NT2/D1 (cell line): Measurements from ENCODE around the gene PIGA.

Source experiments
- DNase-seq: peaks from one replicate; pipeline ENCODE4 v3.0.0-alpha.2; 2011; ENCODE audit warnings: low read depth, low spot score
- H3K27me3 ChIP-seq: 2 replicates; pipeline ENCODE4 v1.6.0; 2011; ENCODE audit warnings: mild to moderate bottlenecking; ENCODE audit not compliant: insufficient read length, insufficient read depth
- H3K36me3 ChIP-seq: 2 replicates; pipeline ENCODE4 v1.6.1; 2011; ENCODE audit warnings: mild to moderate bottlenecking, low read length, mixed read lengths; ENCODE audit not compliant: insufficient read depth, insufficient read length
- H3K4me1 ChIP-seq: 2 replicates; pipeline ENCODE4 v1.5.1; 2011; ENCODE audit not compliant: insufficient read depth, insufficient read length
- H3K4me3 ChIP-seq: 2 replicates; pipeline ENCODE4 v1.5.1; 2011; ENCODE audit warnings: low read depth; ENCODE audit not compliant: insufficient read length
- H3K9ac ChIP-seq: 2 replicates; pipeline ENCODE4 v1.6.0; 2011; ENCODE audit warnings: low read depth; ENCODE audit not compliant: insufficient read length
- H3K9me3 ChIP-seq: 2 replicates; pipeline ENCODE4 v1.5.1; 2011; ENCODE audit warnings: mild to moderate bottlenecking, low read length; ENCODE audit not compliant: insufficient read depth
- SUZ12 ChIP-seq: IDR thresholded peaks from 2 replicates; pipeline ENCODE4 v1.6.1; 2011; ENCODE audit not compliant: insufficient read length, insufficient read depth; ENCODE audit errors: extremely low read depth
- YY1 ChIP-seq: IDR thresholded peaks from 2 replicates; pipeline ENCODE4 v1.6.1; 2011; ENCODE audit not compliant: insufficient read length, insufficient read depth
- ZNF274 ChIP-seq: IDR thresholded peaks from 2 replicates; pipeline ENCODE4 v1.6.1; 2011; ENCODE audit warnings: mild to moderate bottlenecking, low read depth, low read length

The PIGA gene

DNA sequence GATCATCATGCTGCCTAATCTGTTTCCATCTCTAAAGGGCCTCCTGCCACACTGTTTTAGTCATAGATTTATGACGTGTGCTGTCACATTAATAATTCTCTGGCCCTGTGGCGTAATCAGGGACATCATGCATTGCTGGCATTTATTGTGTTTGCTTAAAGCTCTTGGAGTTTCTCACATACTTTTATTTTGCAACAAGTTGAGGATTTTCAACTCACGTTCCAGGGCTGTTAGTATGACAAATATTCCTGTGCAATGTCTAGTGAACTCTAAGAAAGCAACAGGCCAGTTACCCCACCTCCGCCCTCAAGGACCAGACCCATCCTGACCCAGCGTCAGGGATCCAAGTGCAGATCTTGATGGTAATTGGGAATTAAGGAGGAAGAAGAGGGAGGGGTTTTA is 7.8 kb upstream of the PIGA start:
- H3K27me3 ChIP-seq: peaks cover 57% of the 10 kb centered on the region
- DNase-seq: no peak
- no peak overlapping the region for H3K4me3 ChIP-seq

DNA sequence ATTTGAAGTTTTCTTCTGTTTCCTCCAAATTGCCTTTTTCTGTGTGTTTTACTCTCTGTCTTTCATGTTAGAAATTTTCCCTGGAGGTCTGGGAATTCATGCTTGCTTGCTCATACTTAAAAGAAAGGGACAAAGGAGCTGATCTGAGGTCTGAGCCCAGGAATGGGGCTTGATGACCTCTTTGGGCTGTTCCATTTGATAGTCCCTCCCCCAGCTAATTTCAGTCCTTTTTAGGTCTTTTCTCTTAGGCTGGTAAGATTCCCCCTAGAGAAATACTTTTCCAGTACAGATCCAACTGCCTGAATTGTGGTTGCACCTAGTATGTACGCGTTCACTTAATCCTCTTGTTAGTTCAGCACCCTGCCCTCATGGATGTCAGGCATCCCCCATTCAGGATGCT is 5.5 kb upstream of the PIGA start:
- H3K4me1 ChIP-seq: peaks cover 1% of the 10 kb centered on the region
- DNase-seq: no peak
- no peak for TF ChIP-seq YY1
- TF ChIP-seq SUZ12: no peak
- TF ChIP-seq ZNF274: no peak

More for the DNA sequence above, 7.8 kb upstream of the PIGA start:
- H3K9me3 ChIP-seq: no peaks in the 10 kb centered on the region
- no peak for TF ChIP-seq SUZ12
- TF ChIP-seq ZNF274: no peak
- TF ChIP-seq YY1: no peak
- H3K36me3 ChIP-seq: no peaks in the 10 kb centered on the region
- H3K9ac ChIP-seq: no peak overlapping the region
- H3K4me1 ChIP-seq: peaks cover 2% of the 10 kb centered on the region

DNA sequence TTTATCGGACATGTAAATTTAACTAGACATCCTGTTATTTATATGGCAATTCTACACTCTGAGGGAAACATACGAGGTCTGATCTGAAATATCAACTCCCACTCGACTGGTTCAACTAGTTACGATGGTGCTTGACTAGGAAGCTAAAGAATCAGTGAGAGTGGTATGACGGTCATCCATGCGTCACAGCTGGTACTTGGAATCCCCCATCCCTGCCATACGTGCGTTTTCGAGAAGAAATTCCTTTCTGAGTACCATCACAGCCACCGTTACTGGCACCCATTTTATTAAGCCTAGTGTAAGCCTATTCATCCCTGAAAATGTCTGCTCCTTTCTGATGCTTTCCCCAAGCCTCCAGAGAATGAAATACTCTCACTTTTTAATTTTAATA is 695 bp upstream of the PIGA start:
- peaks cover 18% of the 10 kb centered on the region for H3K36me3 ChIP-seq
- peaks cover 46% of the 10 kb centered on the region for H3K27me3 ChIP-seq
- H3K9me3 ChIP-seq: no peaks in the 10 kb centered on the region
- no peak for DNase-seq
- no peak overlapping the region for H3K9ac ChIP-seq
- TF ChIP-seq YY1 (no peak), ZNF274 (no peak), SUZ12 (no peak)
- H3K4me3 ChIP-seq: peak overlapping the region; percentile 23
- no peaks in the 10 kb centered on the region for H3K4me1 ChIP-seq

More for the DNA sequence above, 5.5 kb upstream of the PIGA start:
- Histone ChIP-seq H3K27me3 (peaks cover 68% of the 10 kb centered on the region), H3K36me3 (no peaks in the 10 kb centered on the region), H3K9me3 (no peaks in the 10 kb centered on the region), H3K9ac (no peak overlapping the region), H3K4me3 (no peak overlapping the region)

DNA sequence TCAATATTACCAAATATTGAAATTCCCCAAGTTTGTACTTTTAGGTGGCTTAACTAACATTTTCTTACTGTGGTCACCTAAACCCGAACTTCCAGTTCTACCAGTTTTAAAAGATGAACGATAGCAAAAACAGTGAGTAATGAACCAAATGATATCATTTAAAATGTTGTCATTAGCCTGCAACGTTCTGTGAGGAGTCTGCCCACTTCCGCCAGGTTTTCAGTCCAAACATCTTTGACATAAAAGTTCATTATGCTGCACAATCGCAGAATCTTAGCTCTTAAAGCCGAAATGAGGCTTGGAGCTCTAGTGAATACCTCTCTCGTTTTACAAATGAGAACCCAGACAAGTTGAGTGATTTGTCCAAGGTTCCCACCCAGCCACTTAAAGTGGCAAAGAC is 762 bp downstream of the PIGA start:
- peaks cover 26% of the 10 kb centered on the region for H3K36me3 ChIP-seq
- H3K27me3 ChIP-seq: peaks cover 37% of the 10 kb centered on the region
- TF ChIP-seq ZNF274 (no peak), YY1 (no peak), SUZ12 (no peak)
- no peaks in the 10 kb centered on the region for H3K4me1 ChIP-seq
- no peaks in the 10 kb centered on the region for H3K9me3 ChIP-seq
- H3K4me3 ChIP-seq: peak overlapping the region; percentile 71
- DNase-seq: no peak
- peak overlapping the region; percentile 83 for H3K9ac ChIP-seq

DNA sequence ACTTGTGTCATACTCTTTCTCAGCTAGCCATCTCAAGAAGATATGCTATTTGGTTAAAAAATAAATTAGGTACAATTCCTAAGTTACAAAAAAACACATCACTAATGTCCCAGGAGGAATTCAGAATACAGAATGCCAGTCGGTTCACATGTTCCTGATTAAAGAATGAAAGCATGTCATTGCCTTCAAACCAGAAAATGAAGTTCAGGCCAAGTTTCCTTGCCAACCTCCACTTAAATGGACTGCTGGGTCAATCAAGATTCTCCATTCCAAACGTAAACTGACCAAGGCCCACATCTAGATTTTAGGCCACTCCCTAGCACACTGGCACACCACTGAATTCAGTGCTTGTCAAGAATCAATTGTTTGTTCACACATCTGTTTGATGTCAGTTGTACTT is 6.5 kb downstream of the PIGA start:
- Histone ChIP-seq H3K36me3 (peaks cover 50% of the 10 kb centered on the region), H3K9ac (no peak overlapping the region), H3K4me3 (no peak overlapping the region), H3K4me1 (no peaks in the 10 kb centered on the region), H3K27me3 (no peaks in the 10 kb centered on the region), H3K9me3 (no peaks in the 10 kb centered on the region)
- TF ChIP-seq SUZ12 (no peak), ZNF274 (no peak), YY1 (no peak)
- no peak for DNase-seq

DNA sequence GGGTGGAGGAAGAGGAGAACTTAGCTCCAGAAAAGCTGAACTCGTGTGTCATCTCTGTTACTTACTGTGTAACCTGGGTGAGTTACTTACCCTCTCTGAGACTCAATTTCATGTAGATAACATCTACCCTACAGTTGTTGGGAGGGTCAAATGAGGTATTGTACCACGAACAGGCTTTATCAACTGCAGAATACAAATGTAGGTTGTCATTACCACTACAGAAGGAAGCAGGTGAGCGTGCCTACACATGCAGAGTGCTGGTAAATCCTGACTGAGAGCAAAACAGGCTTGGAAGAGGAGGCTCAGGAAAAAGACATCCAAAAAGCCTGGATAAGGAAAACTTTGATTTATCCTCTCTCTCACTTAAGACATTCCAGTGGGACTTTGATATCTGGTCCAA is 7.2 kb downstream of the PIGA start:
- H3K9me3 ChIP-seq: no peaks in the 10 kb centered on the region
- H3K27me3 ChIP-seq: no peaks in the 10 kb centered on the region
- H3K36me3 ChIP-seq: peaks cover 51% of the 10 kb centered on the region
- no peak overlapping the region for H3K4me3 ChIP-seq
- H3K4me1 ChIP-seq: no peaks in the 10 kb centered on the region
- DNase-seq: no peak
- H3K9ac ChIP-seq: no peak overlapping the region
- no peak for TF ChIP-seq YY1
- TF ChIP-seq ZNF274: no peak
- TF ChIP-seq SUZ12: no peak

DNA sequence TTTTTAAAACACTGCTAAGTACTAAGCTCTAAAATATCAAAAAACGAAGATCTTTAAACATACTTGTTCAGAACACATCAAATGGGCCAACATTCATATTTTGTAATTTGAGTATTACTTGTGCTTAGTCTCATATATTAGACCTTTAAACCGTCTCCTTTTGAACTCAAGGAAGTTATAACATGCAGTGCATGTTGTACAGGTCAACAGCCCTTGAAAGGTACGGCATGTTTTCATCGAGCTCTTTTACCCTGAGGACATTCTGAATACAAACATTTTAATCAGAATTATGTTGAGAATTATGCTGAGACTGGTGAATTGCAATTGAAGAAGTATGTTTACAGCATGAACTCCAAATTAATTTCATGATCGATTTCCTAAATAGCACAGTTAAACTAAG is 12.9 kb downstream of the PIGA start:
- Histone ChIP-seq H3K9ac (no peak overlapping the region), H3K27me3 (no peaks in the 10 kb centered on the region), H3K9me3 (no peaks in the 10 kb centered on the region), H3K4me1 (no peaks in the 10 kb centered on the region), H3K4me3 (no peak overlapping the region), H3K36me3 (peaks cover 34% of the 10 kb centered on the region)
- no peak for DNase-seq
- no peak for TF ChIP-seq YY1
- TF ChIP-seq ZNF274: no peak
- no peak for TF ChIP-seq SUZ12

DNA sequence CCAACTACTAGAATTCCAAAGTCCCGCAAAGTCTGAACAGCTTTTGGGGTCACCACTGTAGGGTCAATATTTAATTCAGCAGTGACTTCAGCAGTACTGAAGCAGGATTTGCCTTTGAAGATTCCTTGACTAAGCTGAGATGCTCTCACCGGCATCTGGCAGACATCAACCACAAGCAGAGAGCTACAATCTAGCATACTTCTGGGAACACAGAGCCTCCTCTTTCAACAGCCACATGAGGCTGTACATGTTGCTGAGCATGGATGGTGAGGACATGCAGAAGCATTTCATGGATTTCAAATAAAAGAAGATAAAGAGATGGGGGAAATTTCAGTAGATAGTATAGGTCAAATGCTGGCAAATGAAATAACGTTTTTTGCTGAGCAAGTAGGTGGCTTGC is 13.3 kb downstream of the PIGA start:
- Histone ChIP-seq H3K36me3 (peaks cover 34% of the 10 kb centered on the region), H3K27me3 (no peaks in the 10 kb centered on the region), H3K4me3 (no peak overlapping the region), H3K9ac (no peak overlapping the region), H3K9me3 (no peaks in the 10 kb centered on the region), H3K4me1 (no peaks in the 10 kb centered on the region)
- TF ChIP-seq ZNF274: no peak
- no peak for TF ChIP-seq YY1
- TF ChIP-seq SUZ12: no peak
- no peak for DNase-seq
